Activated CD4-positive, alpha-beta T cell treated with anti-CD3 and anti-CD28 coated beads, Interleukin-2, amount 10 ng/mL, durations not matched to agents 7 days and 5 days (primary cell): Measurements from ENCODE around the gene MPL. TPM values are rescaled to one million over a fixed set of nuclear protein-coding genes. Genes with fewer than 3 reads are reported as not detected.

Experiments used
- CTCF ChIA-PET: fragments of 350-600 bp; sonication (Branson Sonifier 250); formaldehyde crosslinking; loops from one replicate; lab custom pipeline; 2021; ENCODE audit warnings: antibody characterized with exemption; lab: Charles Lee
- POLR2A ChIA-PET: fragments of 350-600 bp; sonication (Branson Sonifier 250); formaldehyde crosslinking; loops from one replicate; lab custom pipeline; 2021; ENCODE audit warnings: antibody characterized with exemption; lab: Charles Lee
- DNase-seq: peaks from one replicate; pipeline ENCODE4 v3.0.0-alpha.2; 2020
- H3K27ac Mint-ChIP-seq: one replicate; pipeline ENCODE4 v1.8.0; 2021; ENCODE audit warnings: mild to moderate bottlenecking, moderate library complexity, mixed read lengths
- H3K27me3 Mint-ChIP-seq: one replicate; pipeline ENCODE4 v1.8.0; 2021; ENCODE audit warnings: mixed read lengths
- H3K36me3 Mint-ChIP-seq: one replicate; pipeline ENCODE4 v1.8.0; 2021; ENCODE audit warnings: low read depth, mixed read lengths
- H3K4me1 Mint-ChIP-seq: one replicate; pipeline ENCODE4 v1.8.0; 2021; ENCODE audit warnings: mixed read lengths
- H3K4me3 Mint-ChIP-seq: one replicate; pipeline ENCODE4 v1.8.0; 2021; ENCODE audit warnings: mild to moderate bottlenecking, moderate library complexity, mixed read lengths
- H3K9me3 Mint-ChIP-seq: one replicate; pipeline ENCODE4 v1.8.0; 2021; ENCODE audit warnings: mixed read lengths
- total RNA-seq, 2 experiments: library from RNA; stranded (reverse); gene quantifications; one replicate each; pipeline ENCODE4 v1.2.3, GENCODE V29; 2021

Gene MPL
- total RNA-seq, 2 experiments from 2014 or later, result not detected

DNA sequence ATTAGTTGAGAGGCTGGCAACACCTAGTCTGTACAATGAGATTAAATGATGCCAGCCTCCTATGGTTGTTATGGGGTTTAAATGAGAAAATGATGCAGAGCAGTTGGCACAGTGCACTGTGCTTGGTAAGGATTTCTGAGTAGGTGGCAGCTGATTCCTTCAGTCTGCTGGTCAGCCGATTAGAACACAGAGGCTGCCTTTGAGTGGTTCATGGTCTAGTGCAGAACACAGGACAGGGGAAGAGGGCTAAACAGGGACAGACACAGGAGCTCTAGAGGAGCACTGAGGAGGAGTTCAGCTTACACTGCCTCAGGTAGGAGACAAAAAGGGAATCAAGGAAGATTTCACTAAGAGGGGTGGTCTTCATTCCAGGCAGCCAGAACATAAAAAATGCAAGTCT lies 35.4 kb upstream of the MPL start:
- DNase-seq, result no peak
- H3K27ac Mint-ChIP-seq, result no peak overlapping the region
- H3K36me3 Mint-ChIP-seq, result no peaks in the 10 kb centered on the region
- no peaks in the 10 kb centered on the region for H3K9me3 Mint-ChIP-seq
- no peaks in the 10 kb centered on the region for H3K4me1 Mint-ChIP-seq
- ChIA-PET CTCF (no interaction called here), POLR2A (no interaction called here)
- no peak overlapping the region for H3K4me3 Mint-ChIP-seq
- H3K27me3 Mint-ChIP-seq, result no peaks in the 10 kb centered on the region

DNA sequence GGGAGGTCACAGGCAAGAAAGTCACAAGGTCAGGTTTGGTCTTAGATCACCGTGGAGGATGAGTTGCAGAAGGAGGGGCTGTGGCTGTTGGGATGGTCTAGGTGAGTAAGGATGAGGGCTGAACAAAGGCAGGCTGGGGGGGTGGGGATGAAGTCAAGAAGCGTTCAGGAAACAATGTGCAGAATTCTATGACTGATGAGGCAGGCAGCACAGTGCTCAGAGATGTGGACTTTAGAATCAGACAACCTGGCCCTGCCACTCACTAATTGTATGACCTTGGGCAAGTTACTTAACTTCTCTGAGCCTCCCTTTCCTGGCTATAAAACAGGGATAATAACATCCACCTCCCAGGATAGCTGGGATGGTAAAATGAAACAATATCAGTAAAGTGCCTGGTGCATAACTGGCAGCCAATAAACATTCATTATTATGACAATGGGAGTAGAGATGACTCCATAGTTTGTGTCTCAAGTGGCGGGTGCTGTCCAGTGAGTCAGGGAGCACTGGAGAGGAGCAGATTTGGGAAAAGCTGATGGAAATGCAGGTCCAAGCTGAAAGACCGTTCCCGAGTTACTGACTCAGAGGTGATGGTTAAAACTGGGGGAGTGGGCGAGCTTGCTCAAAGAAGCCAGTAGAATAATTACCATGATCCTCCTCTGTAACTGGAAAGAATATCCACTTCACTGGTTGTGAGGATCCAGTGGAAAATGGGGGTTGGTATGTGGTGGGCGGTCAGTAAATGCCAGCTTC lies 34.7 kb upstream of the MPL start:
- H3K27ac Mint-ChIP-seq, result no peak overlapping the region
- no peaks in the 10 kb centered on the region for H3K9me3 Mint-ChIP-seq
- no peaks in the 10 kb centered on the region for H3K27me3 Mint-ChIP-seq
- ChIA-PET CTCF (interaction anchor here (1.0 kb wide), 1 partner anchor 18 kb away, joined by 5 read pairs; no protein-coding TSS in a partner anchor), POLR2A (no interaction called here)
- H3K4me3 Mint-ChIP-seq, result no peak overlapping the region
- no peaks in the 10 kb centered on the region for H3K36me3 Mint-ChIP-seq
- no peak for DNase-seq
- no peaks in the 10 kb centered on the region for H3K4me1 Mint-ChIP-seq

DNA sequence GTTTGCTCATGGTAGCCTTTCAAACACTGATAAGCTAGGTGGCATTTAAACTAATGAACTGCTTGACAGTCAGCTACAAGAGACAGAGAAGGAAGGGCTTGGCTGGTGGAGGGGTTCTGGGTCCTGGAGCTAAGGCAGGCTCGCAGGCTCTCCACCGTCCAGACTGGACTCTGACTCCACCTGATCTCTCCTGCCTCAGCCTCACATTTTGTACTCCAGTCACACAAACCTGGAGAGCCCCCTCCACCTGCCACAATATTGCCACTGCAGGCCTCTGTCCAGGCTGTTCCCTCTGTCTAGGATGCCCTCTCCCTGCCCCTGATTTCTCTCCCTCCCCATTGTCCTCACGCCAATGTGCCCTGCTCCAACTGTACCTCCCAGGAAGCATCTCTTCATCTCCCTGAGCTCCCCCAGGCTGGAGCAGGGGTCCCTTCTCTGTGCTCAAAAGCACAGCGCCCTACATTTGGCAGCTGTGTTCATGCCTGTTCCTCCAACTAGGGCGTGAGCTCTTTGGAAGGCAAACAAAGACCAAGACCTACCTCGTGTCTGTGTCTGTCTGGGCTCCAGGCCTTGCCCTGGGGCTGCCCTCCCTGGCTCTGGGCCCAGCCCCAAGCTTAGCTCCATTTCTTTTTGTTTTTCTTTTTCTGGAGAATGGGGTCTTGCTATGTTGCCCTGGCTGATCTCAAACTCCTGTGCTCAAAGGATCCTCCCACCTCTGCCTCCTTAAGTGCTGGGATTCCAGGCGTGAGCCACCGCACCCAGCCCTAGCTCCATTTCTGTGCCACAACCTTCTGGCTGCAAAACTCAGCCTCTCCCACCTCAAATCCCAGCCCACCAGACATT lies 33.9 kb upstream of the MPL start:
- Mint-ChIP-seq H3K27ac (no peak overlapping the region), H3K4me1 (no peaks in the 10 kb centered on the region), H3K9me3 (no peaks in the 10 kb centered on the region), H3K36me3 (no peaks in the 10 kb centered on the region), H3K27me3 (no peaks in the 10 kb centered on the region), H3K4me3 (no peak overlapping the region)
- ChIA-PET POLR2A (no interaction called here), CTCF (interaction anchor here (1.0 kb wide), 1 partner anchor 17 kb away, joined by 5 read pairs; no protein-coding TSS in a partner anchor)
- DNase-seq, result no peak

DNA sequence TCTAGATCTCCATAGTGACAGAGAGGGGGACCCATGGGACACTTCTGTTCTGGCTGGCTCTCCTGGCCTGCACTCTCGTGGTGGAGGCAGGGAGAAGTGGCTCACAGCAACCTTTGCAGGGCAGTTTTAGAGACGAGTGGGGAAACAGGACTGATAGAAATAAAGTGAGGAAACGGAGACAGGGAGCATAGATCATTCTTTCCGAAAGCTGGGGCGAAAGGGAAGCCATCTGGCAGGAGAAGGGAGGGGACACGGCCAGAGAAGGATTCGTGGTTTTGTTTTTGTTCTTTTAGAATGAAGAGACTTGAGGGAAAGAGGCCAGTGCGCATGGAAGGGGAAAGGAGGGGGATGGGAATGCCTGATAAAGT lies 33.3 kb upstream of the MPL start:
- Mint-ChIP-seq H3K27me3 (no peaks in the 10 kb centered on the region), H3K4me3 (no peak overlapping the region), H3K4me1 (no peaks in the 10 kb centered on the region), H3K36me3 (no peaks in the 10 kb centered on the region), H3K9me3 (no peaks in the 10 kb centered on the region), H3K27ac (no peak overlapping the region)
- ChIA-PET POLR2A (no interaction called here), CTCF (no interaction called here)
- DNase-seq, result no peak

DNA sequence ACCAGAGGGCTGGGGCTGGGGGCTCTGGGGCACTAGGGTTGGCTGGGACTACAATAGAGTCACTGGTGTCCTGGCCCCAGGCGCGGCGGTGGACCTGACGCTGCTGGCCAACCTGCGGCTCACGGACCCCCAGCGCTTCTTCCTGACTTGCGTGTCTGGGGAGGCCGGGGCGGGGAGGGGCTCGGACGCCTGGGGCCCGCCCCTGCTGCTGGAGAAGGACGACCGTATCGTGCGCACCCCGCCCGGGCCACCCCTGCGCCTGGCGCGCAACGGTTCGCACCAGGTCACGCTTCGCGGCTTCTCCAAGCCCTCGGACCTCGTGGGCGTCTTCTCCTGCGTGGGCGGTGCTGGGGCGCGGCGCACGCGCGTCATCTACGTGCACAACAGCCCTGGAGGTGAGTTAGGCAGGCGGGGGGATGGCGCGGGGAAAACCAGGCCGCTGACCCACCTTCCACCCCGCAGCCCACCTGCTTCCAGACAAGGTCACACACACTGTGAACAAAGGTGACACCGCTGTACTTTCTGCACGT lies 32.8 kb upstream of the MPL start:
- Mint-ChIP-seq H3K27me3 (no peaks in the 10 kb centered on the region), H3K27ac (no peak overlapping the region), H3K4me1 (no peaks in the 10 kb centered on the region), H3K9me3 (no peaks in the 10 kb centered on the region), H3K4me3 (no peak overlapping the region), H3K36me3 (no peaks in the 10 kb centered on the region)
- POLR2A ChIA-PET, result no interaction called here
- CTCF ChIA-PET, result no interaction called here
- no peak for DNase-seq

DNA sequence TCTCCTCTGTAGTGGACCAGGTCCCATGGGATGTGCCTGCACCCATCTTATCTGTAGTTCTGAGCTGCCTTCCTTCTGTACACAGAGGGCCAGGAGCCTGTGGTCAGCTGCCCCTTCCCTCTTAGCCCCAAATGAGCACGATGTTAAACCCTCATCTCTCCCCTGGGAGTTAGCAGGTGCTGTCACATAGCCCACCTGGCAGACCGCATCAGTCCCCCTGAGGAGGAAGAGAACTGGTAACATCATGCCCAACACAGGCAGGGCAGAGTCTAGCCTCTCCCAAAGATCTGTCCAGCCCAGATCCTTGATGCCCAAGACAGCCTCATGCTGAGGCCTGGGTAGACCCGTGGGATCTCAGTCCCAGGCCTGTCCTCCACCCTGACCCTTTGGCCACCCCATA lies 32.2 kb upstream of the MPL start:
- no peaks in the 10 kb centered on the region for H3K27me3 Mint-ChIP-seq
- no peak overlapping the region for H3K27ac Mint-ChIP-seq
- ChIA-PET POLR2A (no interaction called here), CTCF (interaction anchor here (1.0 kb wide), 1 partner anchor 30 kb away, joined by 3 read pairs; no protein-coding TSS in a partner anchor)
- H3K9me3 Mint-ChIP-seq, result no peaks in the 10 kb centered on the region
- H3K4me3 Mint-ChIP-seq, result no peak overlapping the region
- H3K36me3 Mint-ChIP-seq, result no peaks in the 10 kb centered on the region
- no peak for DNase-seq
- H3K4me1 Mint-ChIP-seq, result no peaks in the 10 kb centered on the region

DNA sequence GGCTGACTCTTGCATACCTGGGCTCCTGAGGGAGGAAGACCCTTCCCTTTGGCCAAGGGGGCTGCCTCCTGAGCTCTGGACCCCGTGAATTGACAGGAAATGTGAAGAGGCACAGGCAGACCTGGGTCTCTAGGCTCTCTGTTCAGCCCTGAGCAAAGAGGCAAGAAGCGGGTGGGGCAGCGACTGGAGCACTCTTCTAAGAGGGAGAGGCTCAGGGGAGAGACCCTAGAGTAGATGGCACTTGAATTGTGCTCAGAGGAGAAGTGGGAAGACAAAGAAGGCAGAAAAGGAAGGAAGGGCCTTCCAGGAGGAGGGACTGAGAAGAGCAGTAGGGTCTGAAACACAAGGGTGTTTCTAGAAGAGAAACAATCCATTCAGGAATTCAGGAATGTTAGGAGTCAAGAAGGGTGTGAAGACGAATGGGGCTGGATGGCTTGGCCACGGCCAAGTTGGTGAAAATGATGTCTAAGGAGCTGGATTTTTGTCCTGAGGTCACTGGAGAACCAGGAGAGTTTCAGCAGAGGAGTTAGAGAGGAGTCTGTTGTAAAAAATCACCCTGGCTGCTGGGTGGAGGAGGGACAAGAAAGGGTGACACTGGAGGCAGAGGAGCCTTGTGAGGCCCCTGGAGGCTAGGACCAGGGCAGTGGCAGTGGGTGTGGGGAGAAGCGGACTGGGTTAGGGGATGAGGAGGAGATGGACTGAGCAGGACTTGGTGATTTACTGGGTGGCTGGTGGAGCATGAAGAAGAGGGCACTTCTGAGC lies 31.5 kb upstream of the MPL start:
- H3K36me3 Mint-ChIP-seq, result no peaks in the 10 kb centered on the region
- H3K4me1 Mint-ChIP-seq, result no peaks in the 10 kb centered on the region
- ChIA-PET POLR2A (no interaction called here), CTCF (interaction anchor here (1.0 kb wide), 1 partner anchor 29 kb away, joined by 3 read pairs; no protein-coding TSS in a partner anchor)
- H3K27me3 Mint-ChIP-seq, result no peaks in the 10 kb centered on the region
- no peaks in the 10 kb centered on the region for H3K9me3 Mint-ChIP-seq
- H3K27ac Mint-ChIP-seq, result no peak overlapping the region
- no peak overlapping the region for H3K4me3 Mint-ChIP-seq
- DNase-seq, result no peak

DNA sequence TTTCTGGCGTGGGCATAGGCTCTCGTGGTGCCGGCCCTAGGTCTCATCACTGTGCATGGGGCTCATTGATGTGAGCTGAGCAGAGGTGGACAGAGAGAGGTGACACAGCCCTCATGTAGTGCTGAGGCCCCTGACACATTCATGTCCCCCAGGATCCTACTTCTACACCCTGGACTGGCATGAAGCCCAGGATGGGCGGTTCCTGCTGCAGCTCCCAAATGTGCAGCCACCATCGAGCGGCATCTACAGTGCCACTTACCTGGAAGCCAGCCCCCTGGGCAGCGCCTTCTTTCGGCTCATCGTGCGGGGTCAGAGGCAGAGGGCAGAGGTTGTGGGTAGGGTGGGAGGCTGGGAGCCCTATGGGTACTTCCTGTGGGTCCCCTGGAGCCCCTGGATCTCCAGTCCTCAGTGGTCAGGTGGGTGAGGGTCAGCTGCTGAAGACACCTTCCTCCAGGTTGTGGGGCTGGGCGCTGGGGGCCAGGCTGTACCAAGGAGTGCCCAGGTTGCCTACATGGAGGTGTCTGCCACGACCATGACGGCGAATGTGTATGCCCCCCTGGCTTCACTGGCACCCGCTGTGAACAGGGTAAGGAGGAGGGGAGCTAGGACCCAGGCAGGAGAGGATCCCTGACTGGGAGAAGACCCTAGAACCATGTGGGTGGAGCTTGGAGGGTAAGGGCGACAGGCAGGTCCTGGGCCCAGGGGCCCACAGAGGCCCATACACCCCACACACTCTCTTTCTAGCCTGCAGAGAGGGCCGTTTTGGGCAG lies 30.7 kb upstream of the MPL start:
- Mint-ChIP-seq H3K27me3 (no peaks in the 10 kb centered on the region), H3K27ac (no peak overlapping the region), H3K4me1 (no peaks in the 10 kb centered on the region), H3K4me3 (no peak overlapping the region), H3K36me3 (no peaks in the 10 kb centered on the region), H3K9me3 (no peaks in the 10 kb centered on the region)
- DNase-seq, result no peak
- POLR2A ChIA-PET, result no interaction called here
- CTCF ChIA-PET, result no interaction called here

DNA sequence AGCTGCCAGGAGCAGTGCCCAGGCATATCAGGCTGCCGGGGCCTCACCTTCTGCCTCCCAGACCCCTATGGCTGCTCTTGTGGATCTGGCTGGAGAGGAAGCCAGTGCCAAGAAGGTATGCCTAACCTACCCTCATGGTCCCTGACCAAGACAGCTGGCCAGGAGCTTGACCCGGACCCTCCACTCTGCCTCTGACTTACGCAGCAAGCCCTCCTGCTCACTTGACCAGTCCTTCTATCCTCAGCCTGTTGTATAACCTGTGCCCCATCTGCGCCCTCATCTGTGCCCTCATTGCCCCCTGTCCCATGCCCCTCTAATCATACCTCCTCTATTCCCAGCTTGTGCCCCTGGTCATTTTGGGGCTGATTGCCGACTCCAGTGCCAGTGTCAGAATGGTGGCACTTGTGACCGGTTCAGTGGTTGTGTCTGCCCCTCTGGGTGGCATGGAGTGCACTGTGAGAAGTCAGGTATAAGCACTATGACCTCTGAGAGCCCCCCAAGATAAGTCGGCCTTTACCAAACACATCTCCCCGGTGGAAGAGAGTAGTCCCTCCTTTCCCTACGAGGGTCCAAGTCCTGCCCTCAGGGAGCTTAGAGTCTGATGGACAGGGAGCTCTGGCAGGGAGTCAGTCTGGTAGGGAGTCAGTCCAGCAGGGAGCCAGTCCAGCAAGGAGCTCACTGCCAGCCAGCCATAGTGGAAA lies 30.0 kb upstream of the MPL start:
- H3K27ac Mint-ChIP-seq, result no peak overlapping the region
- no peak for DNase-seq
- no peaks in the 10 kb centered on the region for H3K27me3 Mint-ChIP-seq
- H3K4me3 Mint-ChIP-seq, result no peak overlapping the region
- H3K36me3 Mint-ChIP-seq, result no peaks in the 10 kb centered on the region
- CTCF ChIA-PET, result interaction anchor here (1.1 kb wide), 1 partner anchor 26 kb away, joined by 3 read pairs; no protein-coding TSS in a partner anchor
- POLR2A ChIA-PET, result no interaction called here
- H3K4me1 Mint-ChIP-seq, result no peaks in the 10 kb centered on the region
- no peaks in the 10 kb centered on the region for H3K9me3 Mint-ChIP-seq

DNA sequence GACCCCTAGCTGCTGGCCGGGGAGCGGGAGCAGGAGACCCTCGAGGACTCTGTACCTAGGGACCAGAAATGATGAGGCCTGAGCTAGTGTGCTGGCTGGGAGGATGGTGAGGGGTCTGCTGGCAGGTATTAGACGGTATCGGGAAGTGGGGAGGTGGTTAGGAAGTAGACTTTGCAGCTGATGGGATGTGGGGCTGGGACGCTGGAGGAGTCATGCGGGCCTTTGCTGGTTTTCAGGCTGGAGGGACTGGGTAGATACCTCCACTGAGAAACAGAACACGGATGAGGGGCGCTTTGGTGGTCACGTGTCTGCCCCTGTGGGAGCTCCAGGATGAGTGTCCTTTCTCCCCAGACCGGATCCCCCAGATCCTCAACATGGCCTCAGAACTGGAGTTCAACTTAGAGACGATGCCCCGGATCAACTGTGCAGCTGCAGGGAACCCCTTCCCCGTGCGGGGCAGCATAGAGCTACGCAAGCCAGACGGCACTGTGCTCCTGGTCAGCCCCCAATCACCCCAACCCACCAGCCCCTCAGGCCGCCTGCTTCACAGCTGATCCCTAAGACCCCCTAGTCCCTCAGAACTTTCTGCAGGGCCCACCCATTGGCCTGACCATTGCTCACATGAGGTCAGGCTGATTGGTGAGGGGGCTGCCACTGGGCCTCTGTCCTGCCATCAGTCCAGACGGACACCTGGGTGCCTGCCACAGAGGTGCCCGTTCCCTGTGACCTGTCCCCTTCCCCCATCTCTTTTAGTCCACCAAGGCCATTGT lies 28.8 kb upstream of the MPL start:
- H3K27me3 Mint-ChIP-seq, result no peaks in the 10 kb centered on the region
- POLR2A ChIA-PET, result no interaction called here
- no peak overlapping the region for H3K27ac Mint-ChIP-seq
- no peak overlapping the region for H3K4me3 Mint-ChIP-seq
- H3K4me1 Mint-ChIP-seq, result no peaks in the 10 kb centered on the region
- CTCF ChIA-PET, result interaction anchor here (1.1 kb wide), 2 partner anchors 11 to 27 kb away, joined by 3 to 4 read pairs; no protein-coding TSS in a partner anchor
- no peak for DNase-seq
- H3K9me3 Mint-ChIP-seq, result no peaks in the 10 kb centered on the region
- no peaks in the 10 kb centered on the region for H3K36me3 Mint-ChIP-seq

DNA sequence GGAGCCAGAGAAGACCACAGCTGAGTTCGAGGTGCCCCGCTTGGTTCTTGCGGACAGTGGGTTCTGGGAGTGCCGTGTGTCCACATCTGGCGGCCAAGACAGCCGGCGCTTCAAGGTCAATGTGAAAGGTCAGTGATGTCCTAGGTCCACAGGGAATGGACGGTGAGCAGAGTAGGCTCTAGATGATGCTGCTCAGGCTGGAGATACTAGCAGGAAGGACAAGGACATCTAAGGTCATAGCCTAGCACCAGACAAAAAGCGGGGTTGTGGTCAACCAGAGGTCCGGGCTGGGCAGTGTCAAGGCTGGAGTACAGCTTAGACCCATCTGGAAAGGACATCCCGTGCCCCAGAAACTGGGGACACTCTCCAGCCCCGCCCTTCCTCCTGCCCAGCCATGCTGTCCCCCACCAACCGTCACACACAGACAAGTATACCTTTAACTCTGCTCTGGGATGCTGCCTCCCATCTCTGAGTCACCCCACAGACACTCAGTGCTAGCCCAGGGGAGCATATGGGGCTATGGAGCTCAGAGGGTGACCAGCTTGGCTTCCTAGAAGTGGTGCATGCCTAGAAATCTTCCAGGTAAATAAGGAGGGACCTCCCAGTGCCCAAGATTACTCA lies 28.1 kb upstream of the MPL start:
- ChIA-PET CTCF (interaction anchor here (1.1 kb wide), 1 partner anchor 11 kb away, joined by 4 read pairs; no protein-coding TSS in a partner anchor), POLR2A (no interaction called here)

More for the DNA sequence above, 28.1 kb upstream of the MPL start:
- no peaks in the 10 kb centered on the region for H3K9me3 Mint-ChIP-seq
- H3K27me3 Mint-ChIP-seq, result no peaks in the 10 kb centered on the region
- DNase-seq, result no peak
- no peak overlapping the region for H3K4me3 Mint-ChIP-seq
- no peaks in the 10 kb centered on the region for H3K4me1 Mint-ChIP-seq
- H3K36me3 Mint-ChIP-seq, result no peaks in the 10 kb centered on the region
- H3K27ac Mint-ChIP-seq, result no peak overlapping the region
